Tibial artery (tissue), 4 donors: ENCODE results near the gene RAD1.
A peak's percentile ranks its signal among the peaks of the same experiment; 100 is the strongest.

Experiments used
- DNase-seq, 2 donors: peaks; one replicate each; pipeline ENCODE4 v3.0.0-alpha.2; 2019
- H3K27ac ChIP-seq, 2 donors: fragments of 200-600 bp; sonication (generic) in 1 of 2; 1 replicate in 1 of 2; 2 replicates in 1 of 2; pipeline ENCODE4 v1.5.1; 2018 to 2019; ENCODE audit warnings: mild to moderate bottlenecking in 1 of 2
- H3K27me3 ChIP-seq, 2 donors: fragments of 200-600 bp; sonication (generic) in 1 of 2; one replicate each; pipeline versions ENCODE4 v1.5.1 to v1.6.0; 2016 to 2019
- H3K36me3 ChIP-seq, 3 donors: fragments of 200-600 bp; sonication (generic) in 2 of 3; one replicate each; pipeline ENCODE4 v1.5.1; 2016 to 2019; ENCODE audit warnings: mild to moderate bottlenecking in 2 of 3
- H3K4me1 ChIP-seq, 4 donors: fragments of 200-600 bp; sonication (generic) in 2 of 4; 1 replicate in 3 of 4; 2 replicates in 1 of 4; pipeline ENCODE4 v1.5.1; 2016 to 2019
- H3K4me3 ChIP-seq, 2 donors: fragments of 200-600 bp; sonication (generic) in 1 of 2; 1 replicate in 1 of 2; 2 replicates in 1 of 2; pipeline ENCODE4 v1.5.1; 2018 to 2019; ENCODE audit warnings: mild to moderate bottlenecking in 2 of 2
- H3K9me3 ChIP-seq, 3 donors: fragments of 200-600 bp; sonication (generic) in 1 of 3; one replicate each; pipeline ENCODE4 v1.5.1; 2016 to 2019
- CTCF ChIP-seq, 2 experiments: fragments of 200-600 bp in 1 of 2; fragments of 450-650 bp in 1 of 2; IDR thresholded peaks; one replicate each; pipeline ENCODE4 v1.5.1; 2017 to 2019; ENCODE audit warnings: antibody characterized with exemption in 2 of 2, mild to moderate bottlenecking in 1 of 2, moderate library complexity in 1 of 2
- intact Hi-C: fragments of 100-400 bp; cut with DNase I; formaldehyde crosslinking; loops from one replicate; pipeline ENCODE4 v1.15.0; 2023; ENCODE audit warnings: low total_unique reads

The RAD1 gene

DNA sequence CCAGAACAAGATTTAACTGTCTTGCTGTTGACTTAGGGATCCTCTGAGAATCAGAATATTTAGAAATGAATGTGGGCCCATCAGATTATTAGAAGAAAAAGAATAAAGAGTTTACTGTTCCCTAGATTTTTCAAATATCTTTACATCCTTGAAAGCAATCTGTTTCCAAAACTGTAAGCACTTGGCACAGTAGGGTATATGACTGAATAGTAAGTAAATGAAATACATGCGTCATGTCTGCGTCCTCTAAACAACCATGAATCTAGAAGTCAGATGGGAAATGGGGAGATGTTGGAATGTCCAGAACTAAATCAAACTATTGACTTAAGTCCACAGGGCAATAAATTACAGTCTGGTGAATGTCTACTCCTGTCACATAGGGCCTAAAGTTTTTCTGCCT lies 50.2 kb downstream of the RAD1 start:
- no peak for TF ChIP-seq CTCF (IDR thresholded peaks at IDR 0.05)
- Histone ChIP-seq H3K9me3 (no peaks in the 10 kb centered on the region), H3K36me3 (no peaks in the 10 kb centered on the region), H3K27me3 (no peaks in the 10 kb centered on the region), H3K27ac (no peak overlapping the region), H3K4me1 (peaks cover 0 to 26% (median 17%) of the 10 kb centered on the region in 4 donors), H3K4me3 (no peak overlapping the region)
- intact Hi-C loops: no loop called here
- DNase-seq: no peak

- Histone ChIP-seq H3K4me1 (peaks cover 0 to 32% (median 18%) of the 10 kb centered on the region in 4 donors), H3K27ac (no peak overlapping the region), H3K36me3 (no peaks in the 10 kb centered on the region), H3K9me3 (no peaks in the 10 kb centered on the region), H3K27me3 (no peaks in the 10 kb centered on the region), H3K4me3 (no peak overlapping the region)
- no peak for TF ChIP-seq CTCF (IDR thresholded peaks at IDR 0.05)
- intact Hi-C loops: no loop called here
- no peak for DNase-seq
These were observed 51.4 kb downstream of the RAD1 start for GRCh38 chr5:34863946-34864345.

DNA sequence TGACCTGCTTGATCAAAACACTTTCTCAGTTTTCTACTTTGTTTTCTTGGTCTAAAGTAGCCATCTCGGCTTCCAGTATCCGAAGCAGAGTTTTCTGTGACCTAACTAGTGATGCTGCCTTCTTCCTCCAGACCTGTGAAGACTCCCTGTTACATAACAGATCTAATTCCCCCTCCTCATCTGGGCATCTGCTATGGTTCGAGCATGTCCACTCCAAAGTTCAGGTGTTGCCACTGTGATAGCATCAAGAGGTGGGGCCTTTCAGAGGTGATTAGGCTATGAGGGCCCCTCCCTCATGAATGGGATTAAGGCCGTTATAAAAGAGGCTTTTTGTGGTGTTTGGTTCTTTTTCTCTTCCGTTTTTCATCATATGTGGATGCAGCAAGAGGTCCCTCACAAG lies 56.1 kb downstream of the RAD1 start:
- peaks cover 0 to 44% (median 19%) of the 10 kb centered on the region in 4 donors for H3K4me1 ChIP-seq
- no peak overlapping the region for H3K4me3 ChIP-seq
- intact Hi-C loops: no loop called here
- TF ChIP-seq CTCF (IDR thresholded peaks at IDR 0.05): no peak
- no peaks in the 10 kb centered on the region for H3K36me3 ChIP-seq
- no peaks in the 10 kb centered on the region for H3K9me3 ChIP-seq
- no peak for DNase-seq
- peak overlapping the region; percentile 17 to 58 for H3K27ac ChIP-seq
- no peaks in the 10 kb centered on the region for H3K27me3 ChIP-seq

GRCh38 chr5:34858790-34859189 lies 56.5 kb downstream of the RAD1 start:
- Histone ChIP-seq H3K4me3 (no peak overlapping the region), H3K27ac (peak overlapping the region; percentile 17 to 58), H3K36me3 (no peaks in the 10 kb centered on the region), H3K4me1 (peaks cover 0 to 41% (median 19%) of the 10 kb centered on the region in 4 donors), H3K27me3 (no peaks in the 10 kb centered on the region), H3K9me3 (no peaks in the 10 kb centered on the region)
- no peak for DNase-seq
- intact Hi-C loops: no loop called here
- TF ChIP-seq CTCF (IDR thresholded peaks at IDR 0.05): no peak

DNA sequence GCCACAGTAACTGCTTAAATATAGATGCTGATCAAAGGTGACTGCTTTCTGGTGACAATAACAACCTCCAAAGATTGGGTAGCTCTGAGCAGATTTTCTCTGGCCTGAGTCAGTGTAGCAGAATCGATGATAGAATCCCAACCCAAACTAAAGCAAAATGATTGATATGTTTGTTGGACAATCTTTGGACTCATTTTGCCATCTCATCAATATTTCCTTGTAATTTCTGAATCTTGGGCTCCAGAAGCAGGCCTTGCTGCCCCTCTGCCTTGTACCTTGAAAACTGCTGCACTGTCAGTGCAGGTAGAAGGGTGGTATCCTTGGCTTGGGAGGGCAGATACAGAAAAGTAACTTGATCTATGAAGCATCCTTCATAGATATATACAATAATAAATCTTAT lies 57.4 kb downstream of the RAD1 start:
- intact Hi-C loops: no loop called here
- Histone ChIP-seq H3K27ac (peak overlapping the region in 1 of 2 donors; percentile 58), H3K36me3 (no peaks in the 10 kb centered on the region), H3K4me3 (no peak overlapping the region), H3K9me3 (no peaks in the 10 kb centered on the region), H3K27me3 (no peaks in the 10 kb centered on the region), H3K4me1 (peaks cover 0 to 32% (median 11%) of the 10 kb centered on the region in 4 donors)
- no peak for DNase-seq
- no peak for TF ChIP-seq CTCF (IDR thresholded peaks at IDR 0.05)

DNA sequence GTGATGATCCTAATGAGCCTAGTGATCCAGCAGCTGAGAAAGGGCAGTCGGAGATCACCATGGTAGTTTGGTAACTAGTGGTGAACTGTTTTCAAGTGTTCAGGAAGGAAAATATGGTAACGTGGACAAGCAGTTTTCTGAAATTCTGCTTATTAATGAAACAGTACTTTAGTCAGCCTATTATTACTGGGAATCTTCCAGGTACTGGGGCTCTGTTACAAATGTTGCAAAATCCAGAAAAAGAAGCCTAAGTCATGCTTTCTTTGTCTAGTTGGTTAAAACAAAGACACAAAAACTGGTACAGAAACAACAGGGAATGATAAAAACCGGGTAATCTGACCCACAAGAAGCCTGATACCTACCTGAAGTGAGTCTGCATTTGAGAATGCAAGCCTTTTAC lies 58.1 kb downstream of the RAD1 start:
- Histone ChIP-seq H3K27me3 (no peaks in the 10 kb centered on the region), H3K36me3 (no peaks in the 10 kb centered on the region), H3K27ac (peak overlapping the region; percentile 10 to 34), H3K9me3 (no peaks in the 10 kb centered on the region), H3K4me3 (no peak overlapping the region), H3K4me1 (peaks cover 0 to 29% (median 9%) of the 10 kb centered on the region in 4 donors)
- TF ChIP-seq CTCF (IDR thresholded peaks at IDR 0.05): no peak
- no peak for DNase-seq
- intact Hi-C loops: no loop called here
